ENCODE results near the gene FNDC11. TPM values are rescaled to one million over a fixed set of nuclear protein-coding genes. Genes with fewer than 3 reads are reported as not detected.

The FNDC11 gene
- total RNA-seq, 2 experiments from 2014 or later = 0.14 to 0.35 TPM

DNA sequence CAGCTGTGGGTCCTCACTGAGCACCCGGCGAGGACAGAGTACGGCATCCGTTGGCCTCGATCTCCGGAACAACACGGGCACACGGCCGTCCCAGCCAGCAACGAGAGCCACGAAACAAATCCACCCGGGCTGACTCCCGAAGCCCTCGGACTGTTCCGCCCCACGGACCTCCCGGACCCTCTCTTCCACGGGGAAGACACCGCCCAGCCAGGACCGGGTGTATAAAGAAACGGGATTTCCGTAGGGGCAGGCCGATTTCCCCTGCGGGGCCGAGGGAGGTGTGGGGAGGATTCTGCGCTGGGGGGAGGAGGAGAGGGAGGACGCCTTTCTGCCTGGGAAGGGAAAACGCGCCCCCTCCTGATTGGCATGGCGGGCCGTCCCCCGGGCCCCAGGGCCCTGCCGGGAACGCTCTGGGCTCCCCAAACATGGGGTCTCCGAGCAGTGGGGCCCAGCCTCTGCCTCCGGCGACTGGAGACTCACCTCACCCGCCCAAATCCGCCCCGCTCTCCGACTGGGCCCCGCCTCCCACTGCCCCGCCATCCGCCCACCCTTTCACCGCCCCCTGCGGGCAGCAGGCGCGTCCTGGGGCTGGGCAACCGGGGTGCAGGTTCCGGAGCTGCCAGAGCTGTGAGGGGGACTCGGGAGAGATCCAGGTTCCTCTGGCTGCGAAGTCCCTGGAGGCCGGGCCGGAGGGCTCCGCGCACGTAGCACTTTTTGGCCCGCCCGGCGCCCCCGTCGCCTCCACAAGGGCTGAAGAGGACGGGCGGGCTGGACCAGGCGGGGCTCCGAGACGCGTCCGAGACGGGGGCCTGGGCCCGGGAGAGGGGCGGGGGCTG is 34.1 kb upstream of the FNDC11 start:
- H3K4me3 Mint-ChIP-seq = peak overlapping the region; percentile 66
- H3K27me3 Mint-ChIP-seq = peaks cover 3% of the 10 kb centered on the region
- H3K9me3 Mint-ChIP-seq (ENCODE audit: low read depth) = peaks cover 4% of the 10 kb centered on the region
- H3K27ac Mint-ChIP-seq = peak overlapping the region; percentile 66
- H3K4me1 Mint-ChIP-seq = peaks cover 10% of the 10 kb centered on the region
- H3K36me3 Mint-ChIP-seq = peaks cover 29% of the 10 kb centered on the region
- CTCF ChIA-PET = interaction anchor here (0.9 to 2.7 kb wide), 12 partner anchors 17 to 454 kb away, joined by 3 to 18 read pairs (median 5); partner anchors contain the start of genes PTK6 and UCKL1
- DNase-seq (peak; percentile 86), ATAC-seq (peak; percentile 71)

DNA sequence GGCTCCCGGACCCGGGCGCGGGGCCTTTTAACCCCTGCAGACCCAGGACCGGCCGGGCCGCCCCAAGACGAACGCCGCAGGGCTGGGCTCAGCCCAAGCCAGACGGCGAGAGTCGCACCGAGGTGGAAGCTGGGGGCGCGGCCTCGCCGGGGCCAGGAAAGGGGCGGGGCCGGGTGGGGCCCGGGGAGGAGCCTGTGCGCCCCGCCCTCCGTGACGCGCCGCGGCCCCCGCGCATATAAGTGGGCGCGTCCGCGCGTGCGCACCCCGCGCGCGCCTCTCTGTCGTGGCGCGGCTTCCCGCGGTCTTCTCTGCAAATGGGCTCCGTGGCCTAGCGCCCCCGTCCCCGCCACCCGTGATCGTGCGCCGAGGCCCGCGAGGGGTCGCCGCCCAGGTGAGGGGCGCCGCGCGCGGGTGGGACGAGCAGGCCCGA is 33.4 kb upstream of the FNDC11 start, which contains the start of gene PPDPF:
Gene PPDPF, plus strand, starts transcription at position 262 of the 430 bp plus-strand sequence. CDS start 544 bp downstream, outside the sequence.
- peak within 1 kb of the TSS; percentile 75 for H3K4me3 Mint-ChIP-seq
- peaks cover 28% of the 10 kb centered on the region for H3K36me3 Mint-ChIP-seq
- ATAC-seq = peak; percentile 82
- H3K27ac Mint-ChIP-seq = peak within 1 kb of the TSS; percentile 74
- CTCF ChIA-PET = interaction anchor here (0.9 to 2.0 kb wide), 14 partner anchors 14 to 453 kb away, joined by 3 to 18 read pairs (median 5); partner anchors contain the start of genes PTK6 and UCKL1
- H3K27me3 Mint-ChIP-seq = no peaks in the 10 kb centered on the region
- peak; percentile 87 for DNase-seq
- H3K4me1 Mint-ChIP-seq = peaks cover 10% of the 10 kb centered on the region
- peaks cover 2% of the 10 kb centered on the region for H3K9me3 Mint-ChIP-seq (ENCODE audit: low read depth)

DNA sequence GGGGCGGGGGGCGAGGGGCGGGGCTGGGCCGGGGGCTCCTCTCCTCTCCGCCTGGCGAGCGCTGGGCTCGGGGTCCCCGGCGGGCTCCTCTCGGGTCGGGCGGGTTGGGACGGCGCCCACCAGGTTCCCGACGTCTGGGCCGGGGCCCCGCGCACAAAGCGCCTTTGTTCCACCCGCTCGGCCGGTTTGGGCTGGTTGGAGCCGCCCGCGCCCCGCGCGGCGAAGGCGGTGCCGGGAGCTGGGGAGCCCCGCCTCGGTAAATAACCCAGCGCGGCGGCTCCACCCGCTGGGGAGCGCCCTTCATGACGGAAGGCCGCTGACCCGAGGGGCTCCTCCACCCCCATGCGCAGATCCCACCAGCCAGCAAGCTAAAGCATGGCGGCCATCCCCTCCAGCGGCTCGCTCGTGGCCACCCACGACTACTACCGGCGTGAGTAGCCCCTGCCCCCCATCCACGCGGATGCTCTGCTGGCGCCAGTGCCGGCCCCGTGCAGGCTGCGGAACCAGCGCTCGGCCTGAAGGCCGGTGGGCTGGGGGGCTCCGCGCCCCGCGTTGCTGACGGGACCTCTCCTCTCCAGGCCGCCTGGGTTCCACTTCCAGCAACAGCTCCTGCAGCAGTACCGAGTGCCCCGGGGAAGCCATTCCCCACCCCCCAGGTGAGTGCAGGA is 32.9 kb upstream of the FNDC11 start:
- CTCF ChIA-PET = interaction anchor here (0.9 to 2.0 kb wide), 14 partner anchors 13 to 453 kb away, joined by 3 to 18 read pairs (median 5); partner anchors contain the start of genes PTK6 and UCKL1
- Mint-ChIP-seq H3K4me1 (peaks cover 10% of the 10 kb centered on the region), H3K4me3 (peak overlapping the region; percentile 75), H3K27me3 (no peaks in the 10 kb centered on the region), H3K36me3 (peaks cover 28% of the 10 kb centered on the region), H3K27ac (peak overlapping the region; percentile 74), H3K9me3 (ENCODE audit: low read depth) (peaks cover 2% of the 10 kb centered on the region)
- ATAC-seq (peak; percentile 63), DNase-seq (peak; percentile 85)

GRCh38 chr20:63521602-63522001 is 32.4 kb upstream of the FNDC11 start:
- CTCF ChIA-PET = interaction anchor here (0.9 to 2.0 kb wide), 12 partner anchors 9 to 452 kb away, joined by 3 to 18 read pairs (median 5); partner anchors contain the start of genes PTK6 and UCKL1
- Mint-ChIP-seq H3K9me3 (ENCODE audit: low read depth) (peaks cover 2% of the 10 kb centered on the region), H3K36me3 (peaks cover 28% of the 10 kb centered on the region), H3K27ac (peak overlapping the region; percentile 74), H3K4me1 (peaks cover 10% of the 10 kb centered on the region), H3K4me3 (peak overlapping the region; percentile 75), H3K27me3 (no peaks in the 10 kb centered on the region)
- ATAC-seq (no peak), DNase-seq (no peak)

DNA sequence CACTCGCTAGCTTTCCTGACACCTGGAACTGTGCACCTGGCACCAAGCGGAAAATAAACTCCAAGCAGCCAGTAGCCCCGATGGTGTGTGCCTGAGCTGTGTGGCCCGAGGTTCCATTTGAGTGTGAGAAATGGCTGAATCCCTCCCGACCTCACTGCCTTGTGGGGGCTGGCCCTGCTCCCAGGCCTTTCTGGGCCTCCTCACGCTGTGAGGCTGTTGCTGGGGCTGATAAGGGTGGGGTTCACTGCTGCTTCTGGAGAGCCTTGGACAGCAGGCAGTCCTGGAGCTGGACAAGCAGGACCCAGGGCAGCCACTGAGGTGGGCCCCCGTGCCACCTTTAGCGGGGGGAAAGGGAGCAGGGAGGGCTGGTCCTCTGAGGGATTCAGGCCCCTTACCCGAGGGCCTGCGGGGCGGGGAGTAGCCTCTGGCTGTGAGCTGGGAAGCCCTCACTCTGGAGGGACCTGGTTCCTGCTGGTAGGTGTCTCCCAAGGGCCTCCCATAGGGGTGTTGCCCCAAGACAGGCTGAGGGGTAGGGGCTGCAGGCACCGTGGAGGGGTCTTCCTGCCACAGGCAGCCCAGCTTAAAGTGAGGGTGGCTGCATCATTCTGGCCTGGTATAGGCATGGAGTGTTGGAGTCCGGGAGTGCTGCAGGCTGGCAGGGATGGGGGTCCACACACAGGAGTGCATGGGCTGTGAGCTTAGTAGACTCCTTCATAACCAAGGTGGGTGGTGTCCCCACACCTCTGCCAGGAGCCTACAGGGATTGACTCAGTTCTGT is 31.7 kb upstream of the FNDC11 start:
- H3K9me3 Mint-ChIP-seq (ENCODE audit: low read depth) = peaks cover 2% of the 10 kb centered on the region
- CTCF ChIA-PET = interaction anchor here (0.9 to 2.0 kb wide), 6 partner anchors 9 to 26 kb away, joined by 4 to 18 read pairs (median 5); partner anchors contain the start of gene PTK6
- H3K4me1 Mint-ChIP-seq = peaks cover 10% of the 10 kb centered on the region
- H3K36me3 Mint-ChIP-seq = peaks cover 28% of the 10 kb centered on the region
- peaks cover 3% of the 10 kb centered on the region for H3K27me3 Mint-ChIP-seq
- no peak for DNase-seq
- no peak overlapping the region for H3K27ac Mint-ChIP-seq
- no peak for ATAC-seq
- peak overlapping the region; percentile 54 for H3K4me3 Mint-ChIP-seq

DNA sequence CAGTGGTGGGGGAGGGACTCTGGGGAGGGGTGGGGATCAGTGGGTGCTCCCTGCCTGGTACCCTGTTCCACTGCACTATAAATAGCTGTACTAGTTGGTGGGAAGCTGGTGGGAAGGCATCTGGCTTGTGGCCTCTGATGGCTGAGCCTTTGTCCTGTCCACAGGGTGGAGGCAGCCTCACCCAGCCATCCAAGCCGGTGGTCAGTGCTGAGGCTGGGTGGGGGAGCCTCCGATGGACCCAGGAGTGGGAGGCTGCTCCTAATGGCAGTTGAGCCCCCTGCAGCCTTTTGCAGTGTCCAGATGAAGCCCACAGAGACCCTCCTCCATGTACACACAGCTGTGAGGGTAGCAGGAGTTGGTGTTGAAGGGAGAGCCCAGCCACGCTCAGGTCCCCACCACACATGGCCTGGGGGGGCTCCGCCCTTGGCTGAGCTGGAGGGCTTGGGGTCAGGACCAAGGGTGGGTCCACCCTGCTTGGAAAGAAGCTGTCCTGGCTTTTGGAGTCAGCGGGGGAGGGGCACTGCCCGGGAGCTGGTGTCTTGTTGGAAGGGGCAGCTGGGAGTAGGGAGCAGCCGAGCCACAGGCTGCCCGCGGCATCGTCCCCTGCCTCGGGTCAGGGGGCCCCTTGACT is 30.9 kb upstream of the FNDC11 start:
- peaks cover 2% of the 10 kb centered on the region for H3K9me3 Mint-ChIP-seq (ENCODE audit: low read depth)
- H3K4me3 Mint-ChIP-seq = no peak overlapping the region

GRCh38 chr20:63525185-63525584 is 28.8 kb upstream of the FNDC11 start:
- H3K4me1 Mint-ChIP-seq = peaks cover 18% of the 10 kb centered on the region
- peaks cover 14% of the 10 kb centered on the region for H3K27me3 Mint-ChIP-seq
- CTCF ChIA-PET = no interaction called here
- H3K9me3 Mint-ChIP-seq (ENCODE audit: low read depth) = peaks cover 2% of the 10 kb centered on the region
- H3K4me3 Mint-ChIP-seq = no peak overlapping the region
- DNase-seq = no peak
- no peak overlapping the region for H3K27ac Mint-ChIP-seq
- no peak for ATAC-seq
- peaks cover 28% of the 10 kb centered on the region for H3K36me3 Mint-ChIP-seq

More for the DNA sequence above, 30.9 kb upstream of the FNDC11 start:
- Mint-ChIP-seq H3K36me3 (peaks cover 28% of the 10 kb centered on the region), H3K27ac (no peak overlapping the region), H3K4me1 (peaks cover 14% of the 10 kb centered on the region), H3K27me3 (peaks cover 9% of the 10 kb centered on the region)
- no peak for DNase-seq
- CTCF ChIA-PET = interaction anchor here (0.9 to 1.9 kb wide), 3 partner anchors 8 to 27 kb away, joined by 4 to 5 read pairs (median 5); no protein-coding TSS in a partner anchor
- ATAC-seq = no peak

DNA sequence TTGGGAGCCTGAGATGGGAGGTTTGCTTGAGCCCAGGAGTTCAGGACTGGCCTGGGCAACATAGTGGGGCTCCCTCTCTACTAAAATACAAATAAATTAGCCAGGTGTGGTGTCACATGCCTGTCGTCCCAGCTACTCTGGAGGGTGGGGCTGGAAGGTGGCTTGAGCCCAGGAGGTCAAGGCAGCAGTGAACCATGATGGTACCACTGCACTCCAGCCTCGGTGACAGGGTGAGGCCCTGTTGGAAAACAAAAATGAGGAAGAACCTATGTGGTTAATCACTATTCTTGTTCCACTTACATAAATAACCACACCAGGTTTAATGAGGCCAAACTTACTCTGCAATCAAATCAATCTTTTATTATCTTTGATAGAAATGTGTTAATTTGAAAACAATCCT is 28.0 kb upstream of the FNDC11 start:
- Mint-ChIP-seq H3K4me1 (peaks cover 18% of the 10 kb centered on the region), H3K36me3 (peaks cover 28% of the 10 kb centered on the region), H3K27ac (no peak overlapping the region), H3K27me3 (peaks cover 14% of the 10 kb centered on the region), H3K4me3 (no peak overlapping the region), H3K9me3 (ENCODE audit: low read depth) (peaks cover 2% of the 10 kb centered on the region)
- CTCF ChIA-PET = no interaction called here
- ATAC-seq = no peak
- no peak for DNase-seq

GRCh38 chr20:63527184-63527583 is 26.8 kb upstream of the FNDC11 start:
- no peak overlapping the region for H3K27ac Mint-ChIP-seq
- H3K4me1 Mint-ChIP-seq = peaks cover 14% of the 10 kb centered on the region
- peaks cover 14% of the 10 kb centered on the region for H3K27me3 Mint-ChIP-seq
- ATAC-seq = no peak
- H3K4me3 Mint-ChIP-seq = no peak overlapping the region
- peaks cover 2% of the 10 kb centered on the region for H3K9me3 Mint-ChIP-seq (ENCODE audit: low read depth)
- CTCF ChIA-PET = no interaction called here
- peaks cover 20% of the 10 kb centered on the region for H3K36me3 Mint-ChIP-seq
- no peak for DNase-seq

GRCh38 chr20:63529180-63529860 is 24.6 kb upstream of the FNDC11 start:
- H3K27me3 Mint-ChIP-seq = peaks cover 14% of the 10 kb centered on the region
- H3K4me1 Mint-ChIP-seq = peaks cover 11% of the 10 kb centered on the region
- no peak for ATAC-seq
- CTCF ChIA-PET = interaction anchor here (1.7 kb wide), 1 partner anchor 9 kb away, joined by 8 read pairs; the partner anchor contains the start of gene PTK6
- no peak for DNase-seq
- no peaks in the 10 kb centered on the region for H3K9me3 Mint-ChIP-seq (ENCODE audit: low read depth)
- no peak overlapping the region for H3K4me3 Mint-ChIP-seq
- no peak overlapping the region for H3K27ac Mint-ChIP-seq
- peaks cover 1% of the 10 kb centered on the region for H3K36me3 Mint-ChIP-seq

DNA sequence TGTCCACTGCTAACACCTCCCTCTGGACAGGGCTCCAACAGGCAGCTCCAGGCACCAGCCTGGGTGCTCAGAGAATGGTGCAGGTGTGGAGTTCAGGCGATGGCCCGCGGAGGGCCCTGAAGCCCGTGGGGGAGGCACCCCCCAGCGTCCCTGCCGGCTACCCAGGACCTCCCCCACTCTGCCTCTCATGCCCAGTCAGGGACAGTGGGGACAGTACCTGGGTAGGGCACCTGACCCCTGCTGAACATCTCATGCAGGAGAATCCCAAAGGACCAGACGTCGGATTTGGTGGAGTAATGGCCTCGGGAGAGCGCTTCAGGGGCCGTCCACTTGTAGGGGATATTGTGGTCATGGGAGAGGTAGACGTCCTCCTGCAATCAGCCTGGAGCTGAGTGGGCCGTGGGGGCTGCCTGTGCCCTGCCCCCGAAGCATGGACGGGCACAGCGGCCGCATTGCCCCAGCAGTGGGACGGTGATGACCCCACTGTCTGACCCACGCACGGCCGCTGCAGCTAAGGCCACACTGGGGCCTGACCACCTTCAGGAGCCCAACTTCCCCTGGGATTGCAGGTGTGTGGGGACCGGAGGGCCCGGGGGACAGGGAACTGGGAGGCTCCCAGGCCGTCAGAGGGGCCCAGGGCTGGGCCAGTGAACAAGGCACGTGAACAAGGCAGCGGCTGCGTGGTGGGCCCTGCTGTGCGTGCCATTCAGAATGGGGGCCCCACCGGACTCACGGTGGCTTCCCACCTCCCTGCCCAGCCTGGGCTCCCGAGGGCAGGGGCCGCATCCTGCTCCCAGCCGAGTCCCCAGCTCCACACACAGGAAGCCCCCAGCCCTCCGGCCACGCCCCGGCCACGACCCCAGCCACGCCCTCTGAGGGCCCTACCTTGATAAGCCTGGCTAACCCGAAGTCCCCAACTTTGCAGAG is 23.8 kb upstream of the FNDC11 start:
- H3K36me3 Mint-ChIP-seq = no peaks in the 10 kb centered on the region
- H3K4me3 Mint-ChIP-seq = no peak overlapping the region
- no peak overlapping the region for H3K27ac Mint-ChIP-seq
- ATAC-seq = no peak
- CTCF ChIA-PET = interaction anchor here (1.0 to 1.7 kb wide), 2 partner anchors 8 kb away, joined by 5 to 8 read pairs; partner anchors contain the start of gene PTK6
- peaks cover 14% of the 10 kb centered on the region for H3K27me3 Mint-ChIP-seq
- no peak for DNase-seq
- H3K4me1 Mint-ChIP-seq = peaks cover 11% of the 10 kb centered on the region
- no peaks in the 10 kb centered on the region for H3K9me3 Mint-ChIP-seq (ENCODE audit: low read depth)
